Measurements from ENCODE around the gene RARRES1.

RARRES1 gene

DNA sequence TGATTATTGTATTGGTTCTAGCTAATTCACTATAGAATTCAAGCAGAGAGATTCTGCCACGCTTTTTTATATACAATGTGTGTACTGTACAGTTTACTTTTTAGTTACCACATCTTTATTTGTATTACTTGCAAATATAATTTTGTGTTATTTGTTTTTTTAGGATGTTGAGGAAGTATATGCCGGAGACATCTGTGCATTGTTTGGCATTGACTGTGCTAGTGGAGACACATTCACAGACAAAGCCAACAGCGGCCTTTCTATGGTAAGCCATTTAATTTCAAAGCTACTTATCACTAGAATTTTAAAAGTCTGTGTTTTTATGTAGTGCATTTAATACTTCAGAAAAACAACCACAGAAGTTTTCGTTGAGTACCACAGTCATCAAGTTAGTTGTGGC, 71.5 kb downstream of the RARRES1 start:
- H2AK5ac ChIP-seq (ENCODE audit: low read depth, low read length), result no peak overlapping the region
- no CpG with 5 or more reads among the region's 4 CpGs for WGBS, 2 donors (ENCODE audit: extremely low coverage in 2 of 2, insufficient read length in 2 of 2, insufficient replicate concordance in 1 of 2)
- H3K27ac ChIP-seq (replicated peaks; ENCODE audit: low read length), result no peak overlapping the region
- no peak overlapping the region for H2BK5ac ChIP-seq (ENCODE audit: low read length)
- peaks cover 7 to 90% of the 10 kb centered on the region in 2 donors for H3K36me3 ChIP-seq (replicated peaks in 1 of 2; ENCODE audit: control insufficient read depth in 2 of 2, insufficient read depth in 2 of 2, low read length in 2 of 2)
- H3K4me1 ChIP-seq (ENCODE audit: control insufficient read depth in 2 of 2, insufficient read depth in 1 of 2, low read depth in 1 of 2, low read length in 2 of 2), result no peaks in the 10 kb centered on the region
- no peak overlapping the region for H4K91ac ChIP-seq (ENCODE audit: low read depth, low read length, poor library complexity)
- no peak overlapping the region for H4K8ac ChIP-seq (ENCODE audit: low read depth, low read length)
- no peak overlapping the region for H3K9ac ChIP-seq (ENCODE audit: low read depth, low read length, poor library complexity)
- DNase-seq (ENCODE audit: low spot score), result no peak
- H3K4me3 ChIP-seq (ENCODE audit: low read length in 2 of 2), result no peak overlapping the region
- no peak overlapping the region for H3K14ac ChIP-seq (ENCODE audit: low read length)
- H2BK12ac ChIP-seq (ENCODE audit: low read length), result no peak overlapping the region
- no peak overlapping the region for H2BK120ac ChIP-seq (ENCODE audit: low read depth, low read length)
- no peaks in the 10 kb centered on the region for H3K27me3 ChIP-seq (ENCODE audit: control insufficient read depth in 3 of 3, insufficient read depth in 3 of 3, low read depth in 1 of 3, low read length in 3 of 3)
- H2AFZ ChIP-seq (ENCODE audit: low read length), result no peak overlapping the region
- no peak overlapping the region for H3K23ac ChIP-seq (ENCODE audit: low read depth, low read length, poor library complexity)
- no peak overlapping the region for H3K4ac ChIP-seq (ENCODE audit: low read length)
- H2BK15ac ChIP-seq (ENCODE audit: low read length), result no peak overlapping the region
- H3K18ac ChIP-seq (ENCODE audit: low read length), result no peak overlapping the region
- no peak overlapping the region for H3K4me2 ChIP-seq (ENCODE audit: insufficient read depth, low read length, poor library complexity, severe bottlenecking)
- no peaks in the 10 kb centered on the region for H3K9me3 ChIP-seq (replicated peaks in 1 of 2; ENCODE audit: control insufficient read depth in 2 of 2, insufficient read depth in 1 of 2, low read depth in 1 of 2, low read length in 2 of 2)
- H3K79me1 ChIP-seq (ENCODE audit: low read depth, low read length), result no peaks in the 10 kb centered on the region

- Histone ChIP-seq H2BK12ac (ENCODE audit: low read length) (no peak overlapping the region), H3K4ac (ENCODE audit: low read length) (no peak overlapping the region), H3K23ac (ENCODE audit: low read depth, low read length, poor library complexity) (no peak overlapping the region), H3K79me1 (ENCODE audit: low read depth, low read length) (no peaks in the 10 kb centered on the region), H4K91ac (ENCODE audit: low read depth, low read length, poor library complexity) (no peak overlapping the region), H3K4me3 (ENCODE audit: low read length in 2 of 2) (no peak overlapping the region), H2AFZ (ENCODE audit: low read length) (no peak overlapping the region), H3K14ac (ENCODE audit: low read length) (no peak overlapping the region), H3K27ac (replicated peaks; ENCODE audit: low read length) (no peak overlapping the region), H3K36me3 (replicated peaks in 1 of 2; ENCODE audit: control insufficient read depth in 2 of 2, insufficient read depth in 2 of 2, low read length in 2 of 2) (peaks cover 7 to 87% of the 10 kb centered on the region in 2 donors), H3K4me1 (ENCODE audit: control insufficient read depth in 2 of 2, insufficient read depth in 1 of 2, low read depth in 1 of 2, low read length in 2 of 2) (no peaks in the 10 kb centered on the region), H2BK5ac (ENCODE audit: low read length) (no peak overlapping the region), H3K27me3 (ENCODE audit: control insufficient read depth in 3 of 3, insufficient read depth in 3 of 3, low read depth in 1 of 3, low read length in 3 of 3) (no peaks in the 10 kb centered on the region), H3K4me2 (ENCODE audit: insufficient read depth, low read length, poor library complexity, severe bottlenecking) (no peak overlapping the region), H3K9ac (ENCODE audit: low read depth, low read length, poor library complexity) (no peak overlapping the region), H2AK5ac (ENCODE audit: low read depth, low read length) (no peak overlapping the region), H3K18ac (ENCODE audit: low read length) (no peak overlapping the region), H3K9me3 (replicated peaks in 1 of 2; ENCODE audit: control insufficient read depth in 2 of 2, insufficient read depth in 1 of 2, low read depth in 1 of 2, low read length in 2 of 2) (no peaks in the 10 kb centered on the region), H2BK15ac (ENCODE audit: low read length) (no peak overlapping the region), H4K8ac (ENCODE audit: low read depth, low read length) (no peak overlapping the region), H2BK120ac (ENCODE audit: low read depth, low read length) (no peak overlapping the region)
- no CpG with 5 or more reads among the region's 7 CpGs for WGBS, 2 donors (ENCODE audit: extremely low coverage in 2 of 2, insufficient read length in 2 of 2, insufficient replicate concordance in 1 of 2)
- DNase-seq (ENCODE audit: low spot score), result peak; percentile 8
Observed at GRCh38 chr3:158659454-158660237, 72.6 kb downstream of the RARRES1 start.

- Histone ChIP-seq H2BK120ac (ENCODE audit: low read depth, low read length) (no peak overlapping the region), H2AFZ (ENCODE audit: low read length) (no peak overlapping the region), H3K4ac (ENCODE audit: low read length) (no peak overlapping the region), H3K9ac (ENCODE audit: low read depth, low read length, poor library complexity) (no peak overlapping the region), H4K91ac (ENCODE audit: low read depth, low read length, poor library complexity) (no peak overlapping the region), H3K4me1 (ENCODE audit: control insufficient read depth in 2 of 2, insufficient read depth in 1 of 2, low read depth in 1 of 2, low read length in 2 of 2) (no peaks in the 10 kb centered on the region), H2BK15ac (ENCODE audit: low read length) (no peak overlapping the region), H3K27me3 (ENCODE audit: control insufficient read depth in 3 of 3, insufficient read depth in 3 of 3, low read depth in 1 of 3, low read length in 3 of 3) (no peaks in the 10 kb centered on the region), H2BK5ac (ENCODE audit: low read length) (no peak overlapping the region), H4K8ac (ENCODE audit: low read depth, low read length) (no peak overlapping the region), H3K4me2 (ENCODE audit: insufficient read depth, low read length, poor library complexity, severe bottlenecking) (no peak overlapping the region), H2BK12ac (ENCODE audit: low read length) (no peak overlapping the region), H3K27ac (replicated peaks; ENCODE audit: low read length) (no peak overlapping the region), H3K4me3 (ENCODE audit: low read length in 2 of 2) (no peak overlapping the region), H3K18ac (ENCODE audit: low read length) (no peak overlapping the region), H3K9me3 (replicated peaks in 1 of 2; ENCODE audit: control insufficient read depth in 2 of 2, insufficient read depth in 1 of 2, low read depth in 1 of 2, low read length in 2 of 2) (no peaks in the 10 kb centered on the region), H3K23ac (ENCODE audit: low read depth, low read length, poor library complexity) (no peak overlapping the region), H3K79me1 (ENCODE audit: low read depth, low read length) (no peaks in the 10 kb centered on the region), H3K14ac (ENCODE audit: low read length) (no peak overlapping the region), H3K36me3 (replicated peaks in 1 of 2; ENCODE audit: control insufficient read depth in 2 of 2, insufficient read depth in 2 of 2, low read length in 2 of 2) (peaks cover 7 to 88% of the 10 kb centered on the region in 2 donors), H2AK5ac (ENCODE audit: low read depth, low read length) (no peak overlapping the region)
- DNase-seq (ENCODE audit: low spot score), result no peak
- WGBS, 2 donors (ENCODE audit: extremely low coverage in 2 of 2, insufficient read length in 2 of 2, insufficient replicate concordance in 1 of 2), result no CpG with 5 or more reads among the region's 7 CpGs
Observed at GRCh38 chr3:158658889-158659288, 73.4 kb downstream of the RARRES1 start.

- H3K4me3 ChIP-seq (ENCODE audit: low read length in 2 of 2), result no peak overlapping the region
- H2BK5ac ChIP-seq (ENCODE audit: low read length), result no peak overlapping the region
- no peak overlapping the region for H3K23ac ChIP-seq (ENCODE audit: low read depth, low read length, poor library complexity)
- H3K9ac ChIP-seq (ENCODE audit: low read depth, low read length, poor library complexity), result no peak overlapping the region
- no peak overlapping the region for H4K8ac ChIP-seq (ENCODE audit: low read depth, low read length)
- H3K9me3 ChIP-seq (replicated peaks in 1 of 2; ENCODE audit: control insufficient read depth in 2 of 2, insufficient read depth in 1 of 2, low read depth in 1 of 2, low read length in 2 of 2), result no peaks in the 10 kb centered on the region
- no peaks in the 10 kb centered on the region for H3K27me3 ChIP-seq (ENCODE audit: control insufficient read depth in 3 of 3, insufficient read depth in 3 of 3, low read depth in 1 of 3, low read length in 3 of 3)
- peaks cover 2 to 87% of the 10 kb centered on the region in 2 donors for H3K36me3 ChIP-seq (replicated peaks in 1 of 2; ENCODE audit: control insufficient read depth in 2 of 2, insufficient read depth in 2 of 2, low read length in 2 of 2)
- H3K14ac ChIP-seq (ENCODE audit: low read length), result no peak overlapping the region
- H3K18ac ChIP-seq (ENCODE audit: low read length), result no peak overlapping the region
- no peak overlapping the region for H2BK15ac ChIP-seq (ENCODE audit: low read length)
- H3K27ac ChIP-seq (replicated peaks; ENCODE audit: low read length), result no peak overlapping the region
- H3K79me1 ChIP-seq (ENCODE audit: low read depth, low read length), result no peaks in the 10 kb centered on the region
- no peak overlapping the region for H2AFZ ChIP-seq (ENCODE audit: low read length)
- no peak overlapping the region for H2BK12ac ChIP-seq (ENCODE audit: low read length)
- no peak overlapping the region for H3K4me2 ChIP-seq (ENCODE audit: insufficient read depth, low read length, poor library complexity, severe bottlenecking)
- DNase-seq (ENCODE audit: low spot score), result no peak
- no CpG with 5 or more reads among the region's 3 CpGs for WGBS, 2 donors (ENCODE audit: extremely low coverage in 2 of 2, insufficient read length in 2 of 2, insufficient replicate concordance in 1 of 2)
- H2AK5ac ChIP-seq (ENCODE audit: low read depth, low read length), result no peak overlapping the region
- no peak overlapping the region for H4K91ac ChIP-seq (ENCODE audit: low read depth, low read length, poor library complexity)
- no peak overlapping the region for H2BK120ac ChIP-seq (ENCODE audit: low read depth, low read length)
- H3K4ac ChIP-seq (ENCODE audit: low read length), result no peak overlapping the region
- no peaks in the 10 kb centered on the region for H3K4me1 ChIP-seq (ENCODE audit: control insufficient read depth in 2 of 2, insufficient read depth in 1 of 2, low read depth in 1 of 2, low read length in 2 of 2)
Observed at GRCh38 chr3:158652463-158652862, 79.8 kb downstream of the RARRES1 start.
